SU-DHL-6 (cell line): ENCODE measurements around the gene ATP8A2.

ENCODE experiments used
- H2AFZ ChIP-seq: fragments of 200-600 bp; sonication (generic); 2 replicates; pipeline ENCODE4 v1.6.1; 2014; ENCODE audit warnings: low read depth, mild to moderate bottlenecking, moderate library complexity, mixed read lengths, antibody characterized with exemption, low read length; ENCODE audit not compliant: severe bottlenecking
- H3F3A ChIP-seq: fragments of 200-600 bp; shearing (Covaris generic); 2 replicates; pipeline ENCODE4 v1.6.0; 2016; ENCODE audit warnings: antibody characterized with exemption, mild to moderate bottlenecking; ENCODE audit not compliant: insufficient read depth
- H3K27ac ChIP-seq: fragments of 200-600 bp; sonication (generic); 2 replicates; pipeline ENCODE4 v1.5.1; 2016; ENCODE audit warnings: low read depth, mild to moderate bottlenecking, low read length, moderate library complexity, mixed read lengths
- H3K27me3 ChIP-seq: fragments of 200-600 bp; sonication (generic), shearing (Covaris generic); 2 replicates; pipeline ENCODE4 v1.6.0; 2014; ENCODE audit warnings: mild to moderate bottlenecking, low read length
- H3K36me3 ChIP-seq: fragments of 200-600 bp; sonication (generic); 2 replicates; pipeline ENCODE4 v1.6.1; 2014; ENCODE audit warnings: mild to moderate bottlenecking, low read length, mixed read lengths
- H3K4me2 ChIP-seq: fragments of 300-600, 200-600 bp; shearing (Covaris generic), sonication (generic); 2 replicates; pipeline ENCODE4 v1.6.0; 2014; ENCODE audit warnings: low read length, low read depth, mild to moderate bottlenecking; ENCODE audit not compliant: poor library complexity, severe bottlenecking
- H3K4me3 ChIP-seq: fragments of 200-600 bp; sonication (generic); 2 replicates; pipeline ENCODE4 v1.5.1; 2014; ENCODE audit warnings: antibody characterized with exemption, low read length, mild to moderate bottlenecking, mixed read lengths; ENCODE audit not compliant: insufficient read depth, poor library complexity, severe bottlenecking
- H3K79me2 ChIP-seq: fragments of 200-600 bp; sonication (generic); 2 replicates; pipeline ENCODE4 v1.6.1; 2014; ENCODE audit warnings: mild to moderate bottlenecking, low read length, moderate library complexity; ENCODE audit not compliant: insufficient read depth
- H3K9ac ChIP-seq: fragments of 200-600 bp; sonication (generic); 2 replicates; pipeline ENCODE4 v1.7.0; 2014; ENCODE audit warnings: mild to moderate bottlenecking, low read length
- H3K9me2 ChIP-seq: fragments of 200-600 bp; sonication (generic); replicated peaks from 2 replicates; pipeline ENCODE4 v1.6.1; 2014; ENCODE audit warnings: low read length; ENCODE audit not compliant: insufficient read depth
- H3K9me3 ChIP-seq: fragments of 200-600 bp; sonication (generic); 2 replicates; pipeline ENCODE4 v1.6.1; 2014; ENCODE audit warnings: low read length, mixed read lengths; ENCODE audit not compliant: insufficient read depth
- H4K20me1 ChIP-seq: fragments of 200-600 bp; sonication (generic); 2 replicates; pipeline ENCODE4 v1.6.1; 2014; ENCODE audit warnings: low read depth, mild to moderate bottlenecking, antibody characterized with exemption, low read length, moderate library complexity, mixed read lengths
- CTCF ChIP-seq: fragments of 200-600 bp; sonication (generic); IDR thresholded peaks from one replicate; pipeline ENCODE4 v1.5.1; 2017; ENCODE audit warnings: antibody characterized with exemption, mild to moderate bottlenecking, low read length, moderate library complexity; ENCODE audit not compliant: insufficient read depth, poor library complexity, severe bottlenecking
- EZH2phosphoT487 ChIP-seq: fragments of 200-600 bp; sonication (generic), shearing (Covaris generic); conservative IDR thresholded peaks from 2 replicates; pipeline ENCODE4 v1.6.1; 2018; ENCODE audit warnings: mild to moderate bottlenecking, antibody characterized with exemption, low read length, moderate library complexity, mixed read lengths

Gene ATP8A2

GRCh38 chr13:26042785-26043184, 671.0 kb downstream of the ATP8A2 start:
- no peaks in the 10 kb centered on the region for H4K20me1 ChIP-seq
- H3K36me3 ChIP-seq = no peaks in the 10 kb centered on the region
- H3F3A ChIP-seq = no peaks in the 10 kb centered on the region
- no peak overlapping the region for H2AFZ ChIP-seq
- H3K79me2 ChIP-seq = no peaks in the 10 kb centered on the region
- H3K27me3 ChIP-seq = no peaks in the 10 kb centered on the region
- no peak overlapping the region for H3K4me2 ChIP-seq
- H3K27ac ChIP-seq = no peak overlapping the region
- no peak overlapping the region for H3K4me3 ChIP-seq
- TF ChIP-seq CTCF (no peak), EZH2phosphoT487 (no peak)
- no peaks in the 10 kb centered on the region for H3K9me3 ChIP-seq
- H3K9me2 ChIP-seq = no peaks in the 10 kb centered on the region
- no peak overlapping the region for H3K9ac ChIP-seq

- no peak overlapping the region for H3K4me3 ChIP-seq
- no peak overlapping the region for H2AFZ ChIP-seq
- TF ChIP-seq CTCF (no peak), EZH2phosphoT487 (no peak)
- no peak overlapping the region for H3K4me2 ChIP-seq
- H4K20me1 ChIP-seq = no peaks in the 10 kb centered on the region
- H3K9ac ChIP-seq = no peak overlapping the region
- H3K9me3 ChIP-seq = no peaks in the 10 kb centered on the region
- no peaks in the 10 kb centered on the region for H3F3A ChIP-seq
- no peaks in the 10 kb centered on the region for H3K36me3 ChIP-seq
- H3K27ac ChIP-seq = no peak overlapping the region
- no peaks in the 10 kb centered on the region for H3K9me2 ChIP-seq
- H3K79me2 ChIP-seq = no peaks in the 10 kb centered on the region
- H3K27me3 ChIP-seq = no peaks in the 10 kb centered on the region
These were observed 673.4 kb downstream of the ATP8A2 start for GRCh38 chr13:26045142-26045541.

- no peak for TF ChIP-seq EZH2phosphoT487
- TF ChIP-seq CTCF = no peak
- Histone ChIP-seq H3K79me2 (no peaks in the 10 kb centered on the region), H3K27ac (no peak overlapping the region), H3F3A (no peaks in the 10 kb centered on the region), H3K36me3 (no peaks in the 10 kb centered on the region), H3K9ac (no peak overlapping the region), H3K9me2 (no peaks in the 10 kb centered on the region), H3K27me3 (no peaks in the 10 kb centered on the region), H4K20me1 (no peaks in the 10 kb centered on the region), H3K9me3 (no peaks in the 10 kb centered on the region), H3K4me2 (no peak overlapping the region), H3K4me3 (no peak overlapping the region), H2AFZ (no peak overlapping the region)
These were observed 674.9 kb downstream of the ATP8A2 start for GRCh38 chr13:26046639-26047038.
